HG02981 (cell line): ENCODE measurements around the gene HBE1.

Experiments
- ATAC-seq: cut with Tn5 transposase; IDR thresholded peaks from one replicate; pipeline ENCODE4 v1.9.1; 2021; ENCODE audit warnings: mild to moderate bottlenecking, moderate library complexity; ENCODE audit not compliant: unreplicated experiment

The HBE1 gene

GRCh38 chr11:5235364-5236095 is 34.2 kb downstream of the HBE1 start:
- ATAC-seq: no peak

- peak; percentile 89 for ATAC-seq
Measured at GRCh38 chr11:5234381-5234834, 35.3 kb downstream of the HBE1 start, which contains the start of gene HBD. Gene HBD (minus strand): TSS chr11:5234483. CDS start chr11:5234433, 50 bp downstream.

GRCh38 chr11:5233307-5233706 is 36.4 kb downstream of the HBE1 start:
- no peak for ATAC-seq

DNA sequence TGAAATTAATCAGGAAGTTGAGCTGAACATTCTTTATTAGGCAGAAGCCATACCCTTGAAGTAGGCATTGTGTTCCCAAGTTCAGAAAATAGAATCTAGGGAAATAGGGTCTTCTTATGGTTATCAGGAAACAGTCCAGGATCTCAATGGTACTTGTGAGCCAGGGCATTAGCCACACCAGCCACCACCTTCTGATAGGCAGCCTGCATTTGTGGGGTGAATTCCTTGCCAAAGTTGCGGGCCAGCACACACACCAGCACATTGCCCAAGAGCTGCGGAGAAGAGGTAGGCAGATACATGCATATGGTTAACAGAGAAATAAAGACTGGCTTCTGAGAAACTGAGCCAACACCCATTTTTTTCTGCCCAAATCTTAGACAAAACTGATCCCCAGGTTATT is 36.9 kb downstream of the HBE1 start:
- ATAC-seq: no peak

- ATAC-seq: no peak
Measured at GRCh38 chr11:5232176-5232575, 37.6 kb downstream of the HBE1 start.

- no peak for ATAC-seq
Measured at GRCh38 chr11:5231111-5231510, 38.6 kb downstream of the HBE1 start.

- ATAC-seq: no peak
Measured at GRCh38 chr11:5230266-5230665, 39.5 kb downstream of the HBE1 start.

DNA sequence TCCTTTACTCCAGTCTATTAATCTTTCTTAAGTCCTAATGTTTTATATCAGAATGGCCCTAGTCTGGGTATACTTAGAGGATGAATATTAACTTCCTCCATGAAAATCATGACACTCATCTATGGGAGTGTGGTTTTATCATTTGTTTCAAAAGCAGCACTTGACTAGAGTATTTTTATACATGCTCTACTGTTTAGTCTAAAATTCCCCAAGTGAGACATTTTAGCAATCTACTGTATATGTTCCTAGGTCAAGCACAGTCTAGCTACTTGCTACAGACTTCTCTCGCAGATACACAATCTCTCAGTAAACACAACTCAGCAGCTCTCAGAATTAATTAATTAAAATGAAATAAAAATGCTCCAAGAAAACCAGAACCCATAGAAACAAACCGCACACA is 39.9 kb downstream of the HBE1 start:
- no peak for ATAC-seq

DNA sequence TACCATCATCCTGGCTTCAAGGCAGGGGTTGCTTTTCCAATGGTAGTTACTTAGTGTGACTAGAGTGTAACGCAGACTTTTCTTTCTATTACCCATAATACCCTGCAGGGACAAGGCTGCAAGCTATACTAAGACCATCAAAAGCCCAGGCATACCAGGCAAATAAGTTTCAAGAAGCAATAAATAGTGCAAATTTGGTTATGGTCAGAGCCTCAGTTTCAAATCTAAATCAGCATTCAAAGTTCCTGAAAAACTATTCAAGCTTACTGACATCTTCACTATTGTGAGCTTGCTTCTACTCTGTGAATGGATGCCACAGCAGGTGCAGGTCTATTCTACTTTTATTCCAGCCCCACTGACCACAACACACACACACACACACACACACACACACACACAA is 40.4 kb downstream of the HBE1 start:
- no peak for ATAC-seq

- ATAC-seq: no peak
Measured at GRCh38 chr11:5228124-5228523, 41.6 kb downstream of the HBE1 start.

GRCh38 chr11:5227681-5228080 is 42.1 kb downstream of the HBE1 start:
- ATAC-seq: no peak

- no peak for ATAC-seq
Measured at GRCh38 chr11:5226732-5227310, 42.9 kb downstream of the HBE1 start, which contains the start of gene HBB. Gene HBB (minus strand): TSS chr11:5227071. CDS start chr11:5227021, 50 bp downstream.

DNA sequence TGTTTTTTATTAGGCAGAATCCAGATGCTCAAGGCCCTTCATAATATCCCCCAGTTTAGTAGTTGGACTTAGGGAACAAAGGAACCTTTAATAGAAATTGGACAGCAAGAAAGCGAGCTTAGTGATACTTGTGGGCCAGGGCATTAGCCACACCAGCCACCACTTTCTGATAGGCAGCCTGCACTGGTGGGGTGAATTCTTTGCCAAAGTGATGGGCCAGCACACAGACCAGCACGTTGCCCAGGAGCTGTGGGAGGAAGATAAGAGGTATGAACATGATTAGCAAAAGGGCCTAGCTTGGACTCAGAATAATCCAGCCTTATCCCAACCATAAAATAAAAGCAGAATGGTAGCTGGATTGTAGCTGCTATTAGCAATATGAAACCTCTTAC is 44.3 kb downstream of the HBE1 start:
- ATAC-seq: no peak

- no peak for ATAC-seq
Measured at GRCh38 chr11:5224538-5225479, 44.9 kb downstream of the HBE1 start.

- ATAC-seq: no peak
Measured at GRCh38 chr11:5223686-5224085, 46.1 kb downstream of the HBE1 start.

- ATAC-seq: no peak
Measured at GRCh38 chr11:5223146-5223545, 46.6 kb downstream of the HBE1 start.
